HG03571 (cell line): Measurements from ENCODE around the gene NBPF19.
"Not testable (repeated sequence)": the region's sequence is repeated elsewhere in the genome, so short reads cannot be mapped to it uniquely, and the experiment has no call there.

Experiments
- ATAC-seq: cut with Tn5 transposase; IDR thresholded peaks from one replicate; pipeline ENCODE4 v1.9.1; 2021; ENCODE audit not compliant: unreplicated experiment

The NBPF19 gene, protein sequence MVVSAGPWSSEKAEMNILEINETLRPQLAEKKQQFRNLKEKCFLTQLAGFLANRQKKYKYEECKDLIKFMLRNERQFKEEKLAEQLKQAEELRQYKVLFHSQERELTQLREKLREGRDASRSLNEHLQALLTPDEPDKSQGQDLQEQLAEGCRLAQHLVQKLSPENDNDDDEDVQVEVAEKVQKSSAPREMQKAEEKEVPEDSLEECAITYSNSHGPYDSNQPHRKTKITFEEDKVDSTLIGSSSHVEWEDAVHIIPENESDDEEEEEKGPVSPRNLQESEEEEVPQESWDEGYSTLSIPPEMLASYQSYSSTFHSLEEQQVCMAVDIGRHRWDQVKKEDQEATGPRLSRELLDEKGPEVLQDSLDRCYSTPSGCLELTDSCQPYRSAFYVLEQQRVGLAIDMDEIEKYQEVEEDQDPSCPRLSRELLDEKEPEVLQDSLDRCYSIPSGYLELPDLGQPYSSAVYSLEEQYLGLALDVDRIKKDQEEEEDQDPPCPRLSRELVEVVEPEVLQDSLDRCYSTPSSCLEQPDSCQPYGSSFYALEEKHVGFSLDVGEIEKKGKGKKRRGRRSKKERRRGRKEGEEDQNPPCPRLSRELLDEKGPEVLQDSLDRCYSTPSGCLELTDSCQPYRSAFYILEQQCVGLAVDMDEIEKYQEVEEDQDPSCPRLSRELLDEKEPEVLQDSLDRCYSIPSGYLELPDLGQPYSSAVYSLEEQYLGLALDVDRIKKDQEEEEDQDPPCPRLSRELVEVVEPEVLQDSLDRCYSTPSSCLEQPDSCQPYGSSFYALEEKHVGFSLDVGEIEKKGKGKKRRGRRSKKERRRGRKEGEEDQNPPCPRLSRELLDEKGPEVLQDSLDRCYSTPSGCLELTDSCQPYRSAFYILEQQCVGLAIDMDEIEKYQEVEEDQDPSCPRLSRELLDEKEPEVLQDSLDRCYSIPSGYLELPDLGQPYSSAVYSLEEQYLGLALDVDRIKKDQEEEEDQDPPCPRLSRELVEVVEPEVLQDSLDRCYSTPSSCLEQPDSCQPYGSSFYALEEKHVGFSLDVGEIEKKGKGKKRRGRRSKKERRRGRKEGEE (N-terminal part only)

DNA sequence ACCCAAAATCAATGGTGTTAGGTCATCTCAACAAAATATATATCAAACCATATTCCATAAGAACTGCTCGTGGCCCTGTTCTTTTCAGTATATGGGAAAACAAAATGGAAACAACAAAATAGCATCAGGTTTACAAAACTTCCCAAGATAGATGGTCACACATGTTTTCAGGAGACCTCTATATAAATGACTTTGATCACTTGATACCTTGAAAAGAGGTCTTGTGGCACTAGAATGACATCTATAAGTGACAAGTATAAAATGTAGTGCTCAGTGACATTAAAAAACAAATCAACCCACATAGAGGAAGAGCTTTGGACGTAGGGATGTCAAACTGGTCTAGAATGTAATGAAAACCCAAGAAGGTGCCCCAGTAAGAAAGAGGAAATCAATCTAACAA lies at the start of gene NBPF19:
TSS of gene NBPF19 (plus strand) at position 301 of the 400 bp plus-strand sequence. CDS start 888 bp downstream, outside the sequence.
- not testable (repeated sequence) for ATAC-seq

GRCh38 chr1:149428317-149428716 lies 46.5 kb upstream of the NBPF19 start:
- ATAC-seq, result not testable (repeated sequence)

- not testable (repeated sequence) for ATAC-seq
These were observed 29.4 kb upstream of the NBPF19 start for GRCh38 chr1:149445451-149445850.

DNA sequence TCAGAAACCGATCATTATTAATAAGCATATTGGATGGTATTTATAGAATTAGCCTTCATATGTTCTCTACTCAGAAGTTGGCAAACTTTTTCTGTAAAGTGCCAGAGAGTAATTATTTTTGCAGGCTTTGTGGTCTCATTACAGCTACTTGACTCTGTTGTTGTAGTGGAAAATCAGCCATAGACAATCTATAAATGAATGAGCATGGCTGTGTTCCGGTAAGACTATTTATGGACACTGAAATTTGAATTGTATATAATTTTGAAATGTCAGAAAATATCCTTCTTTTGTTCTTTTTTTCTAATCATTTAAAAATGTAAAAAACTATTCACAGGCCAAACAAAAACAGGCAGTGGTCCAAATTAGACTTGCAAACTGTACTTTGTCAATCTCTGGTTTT lies 22.6 kb upstream of the NBPF19 start:
- ATAC-seq, result not testable (repeated sequence)

- not testable (repeated sequence) for ATAC-seq
These were observed 22.2 kb upstream of the NBPF19 start for GRCh38 chr1:149452652-149453051.

DNA sequence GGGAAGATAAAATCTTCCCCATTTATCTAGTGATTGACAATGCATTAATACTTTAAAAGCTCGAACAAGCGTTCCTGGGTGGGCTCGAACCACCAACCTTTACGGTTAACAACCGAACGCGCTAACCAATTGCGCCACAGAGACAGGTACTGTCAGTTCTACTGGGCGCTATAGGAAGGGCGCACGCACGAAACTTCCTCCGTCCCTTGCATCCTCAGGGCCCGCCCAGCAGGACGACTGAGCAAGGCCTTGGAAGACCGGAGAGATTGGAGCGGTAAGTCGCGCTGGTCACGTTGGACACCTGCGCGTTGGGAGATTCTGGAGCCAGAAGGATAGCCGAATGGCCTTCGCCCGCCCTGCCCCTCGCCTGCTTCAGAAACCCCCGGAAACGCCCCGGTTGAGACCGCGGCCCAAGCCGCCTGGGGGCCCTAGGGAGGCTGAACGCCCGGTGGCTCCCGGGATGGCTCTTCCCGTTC lies 83.5 kb downstream of the NBPF19 start:
- ATAC-seq, result not testable (repeated sequence)

DNA sequence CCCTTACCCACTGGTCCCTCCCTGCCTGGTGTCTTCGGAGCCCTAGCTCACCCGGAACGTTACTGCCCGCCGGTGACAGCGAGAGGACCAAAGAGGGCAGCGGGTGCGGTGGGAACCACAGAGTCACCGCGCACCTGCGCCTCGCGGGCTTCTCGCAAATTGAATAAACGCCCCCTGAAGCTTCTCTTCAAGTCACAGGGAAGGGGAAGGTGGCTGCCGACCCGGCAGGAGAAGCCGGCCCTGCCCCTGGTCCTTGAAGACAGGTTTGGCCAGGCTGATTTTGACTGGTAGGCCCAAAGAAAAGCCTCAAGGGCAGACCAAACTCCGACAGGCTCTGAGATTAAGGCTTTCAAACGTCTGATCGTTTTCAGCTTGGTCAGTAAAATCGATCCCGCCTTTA lies 87.0 kb downstream of the NBPF19 start:
- not testable (repeated sequence) for ATAC-seq

DNA sequence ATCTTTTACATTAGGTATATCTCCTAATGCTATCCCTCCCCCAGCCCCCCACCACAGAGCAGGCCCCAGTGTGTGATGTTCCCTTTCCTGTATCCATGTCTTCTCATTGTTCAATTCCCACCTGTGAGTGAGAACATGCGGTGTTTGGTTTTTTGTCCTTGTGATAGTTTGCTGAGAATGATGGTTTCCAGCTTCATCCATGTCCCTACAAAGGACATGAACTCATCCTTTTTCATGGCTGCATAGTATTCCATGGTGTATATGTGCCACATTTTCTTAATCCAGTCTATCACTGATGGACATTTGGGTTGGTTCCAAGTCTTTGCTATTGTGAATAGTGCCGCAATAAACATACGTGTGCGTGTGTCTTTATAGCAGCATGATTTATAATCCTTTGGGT lies 90.6 kb downstream of the NBPF19 start:
- not testable (repeated sequence) for ATAC-seq

DNA sequence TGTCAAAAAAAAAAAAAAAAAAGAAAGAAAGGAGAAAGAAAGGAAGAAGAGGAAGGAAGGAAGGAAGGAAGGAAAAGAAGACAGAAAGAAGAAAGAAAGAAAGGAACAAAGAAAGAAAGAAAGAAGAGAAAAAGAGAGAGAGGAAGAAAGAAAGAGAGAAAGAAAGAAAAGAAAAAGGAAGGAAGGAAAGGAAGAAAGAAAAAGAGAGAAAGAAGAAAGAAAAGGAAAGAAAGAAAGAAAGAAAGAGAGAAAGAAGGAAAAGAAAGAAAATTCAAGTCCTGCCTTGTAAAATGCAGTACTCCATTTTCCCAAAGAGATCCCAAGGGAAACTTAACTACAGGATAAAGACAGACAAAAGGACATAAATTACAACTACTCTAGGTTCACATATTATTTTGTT lies 97.9 kb downstream of the NBPF19 start:
- not testable (repeated sequence) for ATAC-seq

DNA sequence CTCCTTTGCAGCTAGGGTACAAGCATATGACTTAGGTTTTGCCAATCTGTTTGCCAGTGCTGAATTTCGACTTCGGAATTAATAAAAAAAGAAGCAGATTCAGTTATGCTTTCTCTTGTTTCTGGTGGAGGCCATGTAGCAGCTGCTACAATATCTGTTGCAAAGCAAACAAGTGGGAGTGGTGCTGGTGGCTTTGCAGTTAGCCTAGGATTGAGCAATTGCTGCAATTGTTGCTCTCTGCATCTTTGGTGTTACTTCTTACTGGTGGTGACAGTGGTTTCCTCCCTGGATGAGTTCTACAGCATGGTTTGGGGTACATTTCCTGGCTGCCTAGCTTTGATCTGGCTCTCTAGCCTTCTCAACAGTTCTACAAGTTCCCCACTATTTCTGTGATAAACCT lies 110.7 kb downstream of the NBPF19 start:
- not testable (repeated sequence) for ATAC-seq
